Measurements from ENCODE around the gene FMN1.

The FMN1 gene

DNA sequence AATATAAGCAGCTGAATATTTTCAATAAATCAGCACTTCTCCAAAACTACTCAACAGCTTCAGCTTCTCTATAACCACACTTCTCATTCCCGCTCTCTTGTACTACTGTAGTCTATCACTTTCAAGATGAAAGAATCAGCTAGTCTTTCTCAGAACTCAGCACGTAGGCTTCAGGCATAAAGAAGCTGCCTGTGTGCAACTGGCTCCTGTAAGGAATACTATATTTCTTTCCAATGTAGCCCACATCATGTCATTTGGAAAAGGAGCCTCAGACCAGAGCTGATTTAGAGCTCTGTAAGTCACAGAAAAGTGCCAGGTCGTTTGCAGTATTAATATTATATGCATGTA lies 62.3 kb downstream of the FMN1 start:
- Mint-ChIP-seq H3K36me3 (no peaks in the 10 kb centered on the region), H3K4me3 (no peak overlapping the region), H3K27ac (no peak overlapping the region), H3K9me3 (ENCODE audit: low read depth) (peaks cover 4% of the 10 kb centered on the region), H3K4me1 (ENCODE audit: low read depth) (peaks cover 18% of the 10 kb centered on the region), H3K27me3 (no peaks in the 10 kb centered on the region)

DNA sequence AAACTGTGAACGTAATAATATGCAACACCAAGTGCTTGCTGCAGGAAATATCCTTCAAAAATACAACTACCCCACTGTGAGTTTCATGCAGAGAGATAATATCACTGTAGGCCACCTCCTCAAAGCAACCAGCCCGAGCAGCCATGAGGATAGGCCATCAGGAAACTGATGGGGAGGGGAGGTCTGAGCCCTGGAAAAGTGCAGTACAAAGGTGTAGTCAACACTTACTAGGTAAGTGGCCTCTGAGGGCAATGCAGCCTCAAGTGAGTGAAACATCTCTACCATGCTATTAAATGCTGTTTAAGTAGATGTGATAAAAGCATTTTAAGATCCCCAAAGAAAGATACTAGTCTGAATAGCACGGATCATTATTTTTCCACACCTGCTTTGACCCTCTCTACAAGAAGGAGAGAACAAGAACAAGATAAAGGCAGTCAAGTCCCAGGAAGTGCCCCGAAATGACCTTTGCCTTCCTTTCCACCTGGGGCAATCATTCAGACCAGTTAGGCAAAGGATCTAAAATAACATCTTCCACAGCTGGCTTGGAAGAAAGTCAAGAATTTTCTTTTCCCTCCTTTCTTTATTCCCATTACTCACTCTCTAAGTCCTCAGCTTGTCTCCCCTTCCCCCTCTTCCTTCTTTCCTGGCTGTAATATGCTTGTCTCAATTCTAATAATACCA lies 62.8 kb downstream of the FMN1 start:
- H3K27me3 Mint-ChIP-seq = no peaks in the 10 kb centered on the region
- H3K4me3 Mint-ChIP-seq = no peak overlapping the region
- H3K9me3 Mint-ChIP-seq (ENCODE audit: low read depth) = peaks cover 4% of the 10 kb centered on the region
- peaks cover 23% of the 10 kb centered on the region for H3K4me1 Mint-ChIP-seq (ENCODE audit: low read depth)
- H3K27ac Mint-ChIP-seq = no peak overlapping the region
- H3K36me3 Mint-ChIP-seq = no peaks in the 10 kb centered on the region

DNA sequence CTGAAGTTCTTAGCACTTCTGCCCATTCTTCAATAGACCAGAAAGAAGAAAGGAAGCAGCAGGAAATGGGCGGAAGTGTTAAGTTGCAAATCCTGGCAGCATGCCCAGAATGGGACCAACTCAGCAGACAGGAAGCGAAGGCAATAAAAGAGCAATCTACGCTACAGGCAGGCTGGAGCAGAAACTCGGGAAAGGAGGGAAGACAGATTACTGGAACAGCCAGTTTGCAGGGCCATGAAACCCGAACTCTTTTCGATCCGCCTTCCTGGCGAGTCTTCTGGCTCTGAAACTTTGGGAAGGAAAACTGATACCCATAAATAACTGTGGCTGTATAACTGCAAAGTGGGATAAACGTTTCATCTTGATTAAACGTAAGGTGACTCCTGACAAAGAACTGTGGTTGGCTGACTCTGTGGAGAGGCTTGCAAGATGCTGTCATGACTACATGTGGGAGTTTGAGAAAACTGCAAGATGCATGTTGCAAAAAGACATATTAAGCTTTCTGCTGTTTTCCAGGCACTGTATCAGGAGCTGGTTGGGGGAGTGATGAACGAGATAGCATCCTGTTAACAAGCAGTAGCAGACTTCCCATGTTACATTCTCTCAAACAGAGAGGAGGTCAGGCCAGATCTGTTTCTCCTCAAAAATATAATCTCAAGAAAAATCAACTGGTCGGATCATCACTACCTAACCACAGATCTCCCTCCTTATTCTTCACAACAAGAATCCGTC lies 67.8 kb downstream of the FMN1 start:
- Mint-ChIP-seq H3K36me3 (no peaks in the 10 kb centered on the region), H3K27me3 (no peaks in the 10 kb centered on the region), H3K4me1 (ENCODE audit: low read depth) (peaks cover 34% of the 10 kb centered on the region), H3K4me3 (peak overlapping the region; percentile 72), H3K27ac (peak overlapping the region; percentile 85), H3K9me3 (ENCODE audit: low read depth) (peaks cover 4% of the 10 kb centered on the region)

DNA sequence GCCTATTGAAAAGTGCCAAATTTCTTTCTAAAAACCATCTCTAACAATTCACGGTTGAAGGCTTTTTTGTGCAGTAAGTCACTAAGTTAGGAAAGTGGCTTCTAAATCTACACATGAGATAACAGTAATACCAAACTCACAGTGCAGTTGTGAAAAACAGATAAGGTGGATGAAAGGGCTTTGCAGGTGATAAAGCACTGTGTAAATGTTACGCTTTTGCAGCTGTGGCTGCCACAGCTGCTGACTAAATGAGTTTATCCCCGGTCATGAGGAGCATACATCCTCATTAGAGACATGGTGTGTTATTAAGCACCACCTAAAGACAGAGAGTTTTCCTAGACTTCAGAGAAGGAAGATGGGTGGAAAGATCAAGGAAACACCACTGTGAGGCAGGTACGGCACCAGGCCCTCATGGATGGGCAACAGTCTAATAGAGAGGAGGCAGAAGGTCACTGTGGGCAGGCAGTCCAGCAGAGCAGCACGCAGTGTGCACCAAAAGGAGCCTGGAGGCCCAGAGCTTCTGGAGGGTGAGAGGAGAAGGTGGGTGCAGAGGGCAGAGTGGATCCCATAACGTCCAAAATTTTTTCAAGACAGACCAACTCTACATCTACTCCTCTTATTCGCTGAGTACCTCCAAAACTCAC lies 68.5 kb downstream of the FMN1 start:
- Mint-ChIP-seq H3K27ac (peak overlapping the region; percentile 85), H3K36me3 (no peaks in the 10 kb centered on the region), H3K4me3 (peak overlapping the region; percentile 72), H3K27me3 (no peaks in the 10 kb centered on the region), H3K4me1 (ENCODE audit: low read depth) (peaks cover 28% of the 10 kb centered on the region), H3K9me3 (ENCODE audit: low read depth) (peaks cover 4% of the 10 kb centered on the region)

DNA sequence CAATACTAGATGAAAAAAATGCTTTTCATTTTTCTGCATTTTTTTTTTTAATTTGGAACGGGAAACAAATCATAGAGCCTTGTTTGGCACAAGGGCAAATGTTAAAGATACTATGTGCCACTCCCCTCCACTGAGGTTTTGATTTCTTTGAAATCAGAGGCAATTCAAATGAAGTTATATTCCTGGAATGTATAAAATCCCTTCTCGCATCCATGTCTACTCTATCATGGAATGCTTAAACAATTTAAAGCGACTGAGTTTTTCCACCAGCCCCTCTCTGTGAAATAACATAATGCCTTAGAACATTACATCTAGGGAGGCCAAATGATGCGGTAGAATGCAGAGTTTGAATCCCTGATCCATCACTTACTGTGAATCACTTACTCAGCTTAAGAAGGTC lies 69.7 kb downstream of the FMN1 start:
- no peaks in the 10 kb centered on the region for H3K27me3 Mint-ChIP-seq
- H3K4me1 Mint-ChIP-seq (ENCODE audit: low read depth) = peaks cover 28% of the 10 kb centered on the region
- H3K27ac Mint-ChIP-seq = no peak overlapping the region
- H3K9me3 Mint-ChIP-seq (ENCODE audit: low read depth) = peaks cover 4% of the 10 kb centered on the region
- H3K36me3 Mint-ChIP-seq = no peaks in the 10 kb centered on the region
- no peak overlapping the region for H3K4me3 Mint-ChIP-seq

DNA sequence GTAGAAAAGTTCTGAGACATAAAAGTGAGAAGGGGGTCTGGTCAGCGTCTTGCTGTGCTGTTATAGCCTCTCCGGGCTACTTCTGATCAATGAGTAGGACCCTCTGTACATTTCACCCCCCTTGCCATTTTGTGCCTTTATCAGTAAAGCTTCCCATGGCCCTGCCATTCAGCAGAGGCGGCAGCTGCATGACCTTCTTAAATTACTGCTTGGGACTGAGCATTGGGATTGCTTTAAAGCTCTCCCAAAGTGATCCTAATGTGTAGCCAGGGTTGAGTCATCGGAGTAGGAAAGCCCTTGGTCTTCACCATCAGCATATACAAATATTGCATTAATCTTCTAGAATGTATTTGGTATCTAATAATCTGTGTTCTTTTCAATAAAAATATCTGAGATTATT lies 70.2 kb downstream of the FMN1 start:
- Mint-ChIP-seq H3K27ac (no peak overlapping the region), H3K9me3 (ENCODE audit: low read depth) (peaks cover 4% of the 10 kb centered on the region), H3K4me1 (ENCODE audit: low read depth) (peaks cover 28% of the 10 kb centered on the region), H3K36me3 (no peaks in the 10 kb centered on the region), H3K4me3 (no peak overlapping the region), H3K27me3 (no peaks in the 10 kb centered on the region)

DNA sequence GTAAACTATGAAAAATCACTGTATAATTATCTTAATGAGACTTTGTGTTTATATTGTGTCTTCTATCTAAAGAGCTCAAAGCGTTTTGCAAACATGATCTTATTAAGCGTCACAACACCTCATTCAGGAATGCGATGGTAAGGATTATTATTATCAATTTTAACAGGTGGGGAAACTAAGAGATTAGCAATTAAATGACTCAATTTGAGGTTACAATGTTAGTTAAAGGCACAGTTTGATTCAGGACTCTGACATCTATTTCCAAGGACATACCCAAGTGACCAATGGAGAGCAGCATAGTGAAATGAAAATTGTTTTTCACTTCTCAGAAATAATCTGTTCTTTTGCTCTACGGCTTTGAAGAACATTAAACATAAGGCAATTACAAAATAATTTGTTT lies 74.6 kb downstream of the FMN1 start:
- peaks cover 4% of the 10 kb centered on the region for H3K27me3 Mint-ChIP-seq
- H3K4me1 Mint-ChIP-seq (ENCODE audit: low read depth) = no peaks in the 10 kb centered on the region
- H3K9me3 Mint-ChIP-seq (ENCODE audit: low read depth) = no peaks in the 10 kb centered on the region
- H3K27ac Mint-ChIP-seq = no peak overlapping the region
- no peaks in the 10 kb centered on the region for H3K36me3 Mint-ChIP-seq
- no peak overlapping the region for H3K4me3 Mint-ChIP-seq

DNA sequence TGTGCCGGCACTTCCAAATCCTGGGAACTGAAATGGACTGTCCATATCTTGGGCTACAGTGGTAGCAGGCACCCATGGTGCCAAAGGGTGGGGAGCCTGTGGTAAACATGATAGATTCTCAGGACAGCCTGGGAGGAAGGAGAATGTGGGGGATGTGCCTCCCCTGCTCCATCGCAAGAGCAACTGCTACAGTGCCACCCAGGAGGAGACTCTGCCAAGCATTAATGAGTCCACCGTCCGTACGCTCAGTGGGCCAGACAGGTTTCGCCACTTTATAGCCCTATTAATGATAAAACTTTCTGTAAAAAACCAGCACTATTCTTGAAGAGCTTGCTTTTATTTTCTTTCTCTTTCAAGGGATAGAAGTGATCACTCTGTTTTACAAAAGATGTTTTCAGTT lies 75.2 kb downstream of the FMN1 start:
- Mint-ChIP-seq H3K9me3 (ENCODE audit: low read depth) (no peaks in the 10 kb centered on the region), H3K4me3 (no peak overlapping the region), H3K4me1 (ENCODE audit: low read depth) (no peaks in the 10 kb centered on the region), H3K27ac (no peak overlapping the region), H3K36me3 (no peaks in the 10 kb centered on the region), H3K27me3 (peaks cover 4% of the 10 kb centered on the region)

DNA sequence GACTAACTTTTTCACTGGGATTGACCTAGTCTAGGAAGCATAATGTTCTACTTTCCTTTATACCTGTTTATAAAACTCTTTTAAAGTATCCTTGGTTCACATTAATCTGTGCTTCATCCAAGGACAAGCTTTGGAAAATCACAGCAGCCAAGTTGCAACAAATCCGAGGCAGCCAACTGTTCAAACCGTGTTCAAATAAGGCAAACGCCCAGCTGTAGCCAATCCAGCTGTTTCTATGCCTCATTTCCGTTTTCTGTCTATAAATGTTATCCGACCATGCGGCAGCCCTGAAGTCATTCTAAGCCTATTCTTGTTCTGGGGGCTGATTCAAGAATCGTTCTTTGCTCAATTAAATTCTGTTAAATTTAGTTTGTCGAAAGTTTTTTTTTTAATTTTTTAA lies 78.3 kb downstream of the FMN1 start:
- no peak overlapping the region for H3K4me3 Mint-ChIP-seq
- no peaks in the 10 kb centered on the region for H3K9me3 Mint-ChIP-seq (ENCODE audit: low read depth)
- H3K27ac Mint-ChIP-seq = no peak overlapping the region
- no peaks in the 10 kb centered on the region for H3K4me1 Mint-ChIP-seq (ENCODE audit: low read depth)
- peaks cover 4% of the 10 kb centered on the region for H3K27me3 Mint-ChIP-seq
- no peaks in the 10 kb centered on the region for H3K36me3 Mint-ChIP-seq

DNA sequence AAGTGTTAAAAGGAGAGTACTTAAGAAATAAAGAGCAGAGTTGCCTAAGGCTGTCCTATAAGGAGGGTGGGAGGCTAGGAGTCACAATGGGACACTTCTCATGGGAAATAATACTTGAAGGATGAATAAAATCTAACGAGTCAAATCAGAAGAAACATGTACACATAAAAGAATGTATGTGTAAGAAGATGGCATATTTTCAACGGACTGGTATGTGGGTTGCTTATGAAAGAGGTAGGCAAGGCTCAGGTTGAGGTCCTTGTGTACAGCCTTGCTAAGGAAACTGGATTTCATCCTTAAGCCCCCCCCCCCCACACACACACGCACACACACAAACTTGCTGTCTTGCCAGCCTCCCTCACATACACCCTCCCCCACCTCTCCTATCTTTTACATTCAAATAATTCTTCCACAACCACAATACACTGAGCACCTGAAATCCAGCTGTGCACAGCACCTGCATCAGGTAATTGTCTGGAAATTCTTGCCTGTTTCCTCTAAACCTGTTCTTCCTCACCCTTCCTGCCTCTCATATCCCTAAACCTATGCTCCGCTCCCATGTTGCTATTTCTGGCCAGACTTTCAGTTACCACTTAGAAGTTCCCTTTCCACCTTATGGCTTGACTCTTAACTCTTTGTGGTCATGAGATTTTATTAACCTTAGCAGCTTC lies 79.2 kb downstream of the FMN1 start:
- Mint-ChIP-seq H3K4me3 (no peak overlapping the region), H3K9me3 (ENCODE audit: low read depth) (no peaks in the 10 kb centered on the region), H3K4me1 (ENCODE audit: low read depth) (no peaks in the 10 kb centered on the region), H3K27ac (no peak overlapping the region), H3K27me3 (peaks cover 4% of the 10 kb centered on the region), H3K36me3 (no peaks in the 10 kb centered on the region)

DNA sequence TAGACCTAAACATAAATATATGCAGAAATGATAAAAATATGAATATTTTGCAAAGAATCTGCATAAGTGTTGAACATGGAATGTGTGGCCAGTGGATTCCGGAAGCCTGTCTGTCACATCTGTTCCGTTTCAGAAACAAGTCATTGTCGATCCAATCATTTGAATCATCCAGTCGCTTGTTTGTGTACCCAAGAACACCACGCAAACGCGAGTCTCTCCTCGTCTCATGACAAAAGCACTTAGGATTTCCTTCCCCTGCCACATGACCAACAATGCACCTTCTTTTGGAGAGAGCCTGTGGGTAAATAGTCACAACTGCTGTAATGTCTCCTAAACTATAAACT lies 80.2 kb downstream of the FMN1 start:
- Mint-ChIP-seq H3K9me3 (ENCODE audit: low read depth) (no peaks in the 10 kb centered on the region), H3K36me3 (no peaks in the 10 kb centered on the region), H3K4me1 (ENCODE audit: low read depth) (no peaks in the 10 kb centered on the region), H3K4me3 (no peak overlapping the region), H3K27me3 (peaks cover 4% of the 10 kb centered on the region), H3K27ac (no peak overlapping the region)

DNA sequence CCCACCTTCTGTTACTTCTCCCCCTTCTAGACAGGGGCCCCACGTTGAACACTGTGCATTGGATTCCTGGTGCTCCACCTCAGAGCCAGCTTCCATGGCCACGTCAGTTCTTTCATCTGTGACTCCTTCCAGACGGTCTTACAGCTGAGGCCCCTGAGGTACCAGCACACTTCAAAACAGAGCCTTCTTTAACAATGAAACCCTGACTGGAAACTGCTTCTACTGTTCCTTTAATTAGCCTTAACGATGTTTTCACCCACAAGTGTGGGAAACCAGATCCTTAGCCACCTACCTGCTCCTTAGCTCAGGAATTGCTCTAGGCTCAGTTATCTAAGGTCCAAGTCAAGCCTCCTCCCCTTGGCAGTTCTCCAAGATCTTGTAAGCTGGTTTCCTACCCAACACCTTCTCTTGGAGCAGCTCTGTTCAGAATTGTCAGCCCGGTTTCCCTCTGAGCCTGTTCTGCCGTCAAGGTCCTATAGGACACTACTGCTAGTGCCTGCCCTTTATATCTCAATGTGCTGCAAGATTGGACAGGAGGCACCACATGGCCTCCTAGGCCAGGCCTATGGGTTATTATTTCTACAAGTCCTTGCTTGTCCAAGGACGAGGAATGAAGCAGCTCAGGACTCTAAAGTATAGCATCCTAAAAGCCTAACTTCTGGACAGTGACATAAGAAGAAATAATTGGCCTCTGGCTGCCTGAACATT lies 80.7 kb downstream of the FMN1 start:
- H3K27ac Mint-ChIP-seq = no peak overlapping the region
- no peaks in the 10 kb centered on the region for H3K36me3 Mint-ChIP-seq
- H3K27me3 Mint-ChIP-seq = peaks cover 4% of the 10 kb centered on the region
- no peaks in the 10 kb centered on the region for H3K9me3 Mint-ChIP-seq (ENCODE audit: low read depth)
- H3K4me1 Mint-ChIP-seq (ENCODE audit: low read depth) = no peaks in the 10 kb centered on the region
- H3K4me3 Mint-ChIP-seq = no peak overlapping the region

DNA sequence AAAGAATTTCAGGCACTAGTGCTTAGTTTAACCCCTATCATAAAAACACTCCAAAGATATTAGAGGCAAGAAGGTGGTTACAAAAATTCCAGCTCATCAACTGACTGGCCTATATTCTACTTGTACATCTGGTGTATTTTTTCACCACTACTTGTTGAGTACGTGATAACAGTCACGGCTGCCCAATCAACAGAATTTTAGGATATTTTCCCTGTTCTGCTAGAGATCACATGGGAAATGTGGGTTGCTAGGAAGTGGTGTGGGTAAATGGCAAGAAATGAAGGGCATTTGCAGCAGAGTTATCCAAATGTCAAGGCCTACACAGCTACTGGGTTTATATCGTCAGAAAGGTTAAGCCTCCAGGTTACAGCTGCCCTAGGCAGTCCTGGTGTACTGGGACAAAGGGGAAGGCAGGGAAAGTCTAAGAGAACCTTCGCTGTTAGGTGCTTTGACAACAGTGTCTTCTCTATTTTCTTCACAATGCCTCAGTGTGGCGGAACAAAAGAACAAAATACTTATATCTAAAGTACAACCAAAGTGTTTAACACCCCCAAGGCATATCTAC lies 81.9 kb downstream of the FMN1 start:
- Mint-ChIP-seq H3K27ac (no peak overlapping the region), H3K36me3 (no peaks in the 10 kb centered on the region), H3K4me3 (no peak overlapping the region), H3K27me3 (peaks cover 3% of the 10 kb centered on the region), H3K4me1 (ENCODE audit: low read depth) (no peaks in the 10 kb centered on the region), H3K9me3 (ENCODE audit: low read depth) (no peaks in the 10 kb centered on the region)

DNA sequence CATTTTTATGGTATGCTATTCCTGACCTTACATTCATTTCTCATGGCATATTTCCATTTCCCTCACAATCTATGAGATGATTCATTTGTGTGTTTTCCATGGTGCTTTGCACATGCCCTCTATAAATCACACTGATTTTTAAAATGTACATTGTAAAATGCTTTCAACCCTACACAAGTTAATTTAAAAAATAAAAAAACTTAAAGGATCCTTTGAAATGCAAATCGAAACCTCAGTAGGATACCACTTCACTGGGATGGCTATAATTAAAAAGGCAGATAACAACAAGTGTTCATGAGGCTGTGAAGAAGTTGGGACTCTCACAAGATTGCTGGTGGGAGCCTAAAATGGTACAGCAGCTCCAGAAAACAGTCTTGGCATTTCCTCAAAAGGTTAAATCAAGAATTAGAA lies 83.5 kb downstream of the FMN1 start:
- Mint-ChIP-seq H3K9me3 (ENCODE audit: low read depth) (no peaks in the 10 kb centered on the region), H3K27me3 (no peaks in the 10 kb centered on the region), H3K27ac (no peak overlapping the region), H3K36me3 (no peaks in the 10 kb centered on the region), H3K4me3 (no peak overlapping the region), H3K4me1 (ENCODE audit: low read depth) (peaks cover 4% of the 10 kb centered on the region)

Measured in activated naive CD8-positive, alpha-beta T cell (primary cell).